ENCODE results near the gene DGKB. TPM values are rescaled to one million over a fixed set of nuclear protein-coding genes. Genes with fewer than 3 reads are reported as not detected.

DGKB gene
- total and polyA plus RNA-seq, 2 donors (not counting 1 experiment from before 2014, with no cell fraction given): 0.31 TPM; not detected in 1

GRCh38 chr7:14821757-14822480 lies 80.6 kb downstream of the DGKB start:
- Histone ChIP-seq H4K20me1 (ENCODE audit: control insufficient read depth, extremely low read depth, insufficient read depth, low read length) (no peaks in the 10 kb centered on the region), H3K36me3 (ENCODE audit: control insufficient read depth, insufficient read depth, low read length) (no peaks in the 10 kb centered on the region), H3K4me2 (ENCODE audit: extremely low read depth, insufficient read depth, low read length) (no peak overlapping the region), H3K9me3 (ENCODE audit: control insufficient read depth, insufficient read depth, low read depth, low read length) (no peaks in the 10 kb centered on the region), H3K4me3 (replicated peaks in 1 of 4; ENCODE audit: control extremely low read depth in 1 of 4, insufficient read depth in 1 of 4, low read depth in 3 of 4, low read length in 4 of 4) (no peak overlapping the region), H3K79me2 (ENCODE audit: control insufficient read depth, insufficient read depth, low read length) (no peaks in the 10 kb centered on the region), H3K9ac (ENCODE audit: insufficient read depth, low read length) (no peak overlapping the region), H3K4me1 (ENCODE audit: control insufficient read depth, extremely low read depth, insufficient read depth, low read length) (no peaks in the 10 kb centered on the region), H2AFZ (ENCODE audit: low read length) (no peak overlapping the region), H3K27me3 (ENCODE audit: control insufficient read depth, insufficient read depth, low read length) (no peaks in the 10 kb centered on the region), H3K27ac (ENCODE audit: insufficient read depth, low read length) (no peak overlapping the region)
- TF ChIP-seq EZH2 (IDR thresholded peaks at IDR 0.05; ENCODE audit: low read length, missing control alignments): no peak
- no peak for TF ChIP-seq CTCF (conservative IDR thresholded peaks at IDR 0.05 in 1 of 2, IDR thresholded peaks at IDR 0.05 in 1 of 2; ENCODE audit: low read depth in 1 of 2, low read length in 2 of 2)
- DNase-seq (ENCODE audit: low read depth in 2 of 2): peak; percentile 17 to 51

GRCh38 chr7:14818871-14819270 lies 83.7 kb downstream of the DGKB start:
- Histone ChIP-seq H3K4me1 (ENCODE audit: control insufficient read depth, extremely low read depth, insufficient read depth, low read length) (no peaks in the 10 kb centered on the region), H2AFZ (ENCODE audit: low read length) (no peak overlapping the region), H3K9ac (ENCODE audit: insufficient read depth, low read length) (no peak overlapping the region), H3K79me2 (ENCODE audit: control insufficient read depth, insufficient read depth, low read length) (no peaks in the 10 kb centered on the region), H3K36me3 (ENCODE audit: control insufficient read depth, insufficient read depth, low read length) (no peaks in the 10 kb centered on the region), H3K27me3 (ENCODE audit: control insufficient read depth, insufficient read depth, low read length) (no peaks in the 10 kb centered on the region), H4K20me1 (ENCODE audit: control insufficient read depth, extremely low read depth, insufficient read depth, low read length) (no peaks in the 10 kb centered on the region), H3K4me2 (ENCODE audit: extremely low read depth, insufficient read depth, low read length) (no peak overlapping the region), H3K9me3 (ENCODE audit: control insufficient read depth, insufficient read depth, low read depth, low read length) (no peaks in the 10 kb centered on the region), H3K4me3 (replicated peaks in 1 of 4; ENCODE audit: control extremely low read depth in 1 of 4, insufficient read depth in 1 of 4, low read depth in 3 of 4, low read length in 4 of 4) (no peak overlapping the region), H3K27ac (ENCODE audit: insufficient read depth, low read length) (no peak overlapping the region)
- TF ChIP-seq EZH2 (IDR thresholded peaks at IDR 0.05; ENCODE audit: low read length, missing control alignments) (no peak), CTCF (conservative IDR thresholded peaks at IDR 0.05 in 1 of 2, IDR thresholded peaks at IDR 0.05 in 1 of 2; ENCODE audit: low read depth in 1 of 2, low read length in 2 of 2) (no peak)
- no peak for DNase-seq (ENCODE audit: low read depth in 2 of 2)

GRCh38 chr7:14817829-14818614 lies 84.5 kb downstream of the DGKB start:
- Histone ChIP-seq H3K27me3 (ENCODE audit: control insufficient read depth, insufficient read depth, low read length) (no peaks in the 10 kb centered on the region), H3K4me2 (ENCODE audit: extremely low read depth, insufficient read depth, low read length) (no peak overlapping the region), H3K27ac (ENCODE audit: insufficient read depth, low read length) (no peak overlapping the region), H3K9ac (ENCODE audit: insufficient read depth, low read length) (no peak overlapping the region), H3K36me3 (ENCODE audit: control insufficient read depth, insufficient read depth, low read length) (no peaks in the 10 kb centered on the region), H3K9me3 (ENCODE audit: control insufficient read depth, insufficient read depth, low read depth, low read length) (no peaks in the 10 kb centered on the region), H4K20me1 (ENCODE audit: control insufficient read depth, extremely low read depth, insufficient read depth, low read length) (no peaks in the 10 kb centered on the region), H3K79me2 (ENCODE audit: control insufficient read depth, insufficient read depth, low read length) (no peaks in the 10 kb centered on the region), H3K4me1 (ENCODE audit: control insufficient read depth, extremely low read depth, insufficient read depth, low read length) (no peaks in the 10 kb centered on the region), H2AFZ (ENCODE audit: low read length) (no peak overlapping the region), H3K4me3 (replicated peaks in 1 of 4; ENCODE audit: control extremely low read depth in 1 of 4, insufficient read depth in 1 of 4, low read depth in 3 of 4, low read length in 4 of 4) (no peak overlapping the region)
- TF ChIP-seq CTCF (conservative IDR thresholded peaks at IDR 0.05 in 1 of 2, IDR thresholded peaks at IDR 0.05 in 1 of 2; ENCODE audit: low read depth in 1 of 2, low read length in 2 of 2): no peak
- TF ChIP-seq EZH2 (IDR thresholded peaks at IDR 0.05; ENCODE audit: low read length, missing control alignments): no peak
- no peak for DNase-seq (ENCODE audit: low read depth in 2 of 2)
